ENCODE results near the gene ZNF264.
A peak's percentile ranks its signal among the peaks of the same experiment; 100 is the strongest.
"Not testable (repeated sequence)": the region's sequence is repeated elsewhere in the genome, so short reads cannot be mapped to it uniquely, and the experiment has no call there.

ZNF264 gene

DNA sequence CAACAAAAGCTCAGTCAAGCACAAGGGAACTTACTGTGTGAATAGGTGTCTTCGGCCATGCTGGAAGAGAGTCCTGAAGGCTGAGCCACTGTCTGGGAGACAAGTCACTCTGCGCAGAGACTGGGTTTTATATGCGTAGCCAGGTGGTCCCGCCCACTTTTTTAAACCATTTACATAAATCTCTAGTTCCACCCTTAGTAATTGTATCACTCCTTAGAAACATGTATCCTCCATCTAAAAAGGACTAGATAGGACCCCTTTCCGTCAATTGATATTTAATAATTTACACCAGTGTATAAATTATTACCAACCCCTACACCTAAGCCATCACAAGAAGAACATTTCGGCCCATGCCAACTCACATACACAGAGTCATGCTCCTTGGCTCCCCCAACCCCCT, 23.9 kb upstream of the ZNF264 start, which contains the start of gene DUXA:
TSS of gene DUXA (minus strand) at position 101 of the 400 bp plus-strand sequence. CDS start at position 59, 42 bp downstream.
- no peaks in the 10 kb centered on the region for H3K36me3 ChIP-seq

DNA sequence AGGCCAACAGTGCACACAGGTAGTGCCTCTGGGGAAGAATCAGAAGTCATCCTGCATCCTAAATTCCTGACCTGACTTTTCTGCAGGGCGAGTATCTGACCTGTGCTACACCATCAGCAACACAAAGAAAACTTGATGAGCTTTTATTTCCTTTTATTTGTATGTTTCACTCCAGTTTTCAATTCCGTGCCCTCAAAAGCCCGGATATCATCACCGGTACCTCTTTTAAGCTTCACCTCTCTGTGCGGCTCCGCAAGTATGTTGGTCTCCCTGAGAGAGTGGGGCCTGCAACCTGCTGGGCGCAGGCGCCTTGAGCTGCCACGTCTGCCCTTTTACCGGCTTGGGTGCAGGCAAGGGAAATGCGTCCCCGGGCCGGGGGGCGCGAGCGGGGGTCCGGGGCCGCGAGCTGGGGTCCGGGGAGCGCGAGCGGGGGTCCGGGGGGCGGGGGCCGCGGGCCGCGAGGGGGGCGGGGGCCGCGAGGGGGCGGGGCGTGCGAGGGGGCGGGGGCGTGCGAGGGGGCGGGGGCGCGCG, 19.7 kb upstream of the ZNF264 start:
- Histone ChIP-seq H3K36me3 (no peaks in the 10 kb centered on the region), H3K27ac (no peak overlapping the region), H3K4me3 (ENCODE audit: low read depth in 1 of 2, low read length in 1 of 2) (no peak overlapping the region), H3K9me3 (peaks cover 7% of the 10 kb centered on the region), H3K4me1 (ENCODE audit: control insufficient read depth in 1 of 2, insufficient read depth in 1 of 2, low read depth in 1 of 2, low read length in 1 of 2) (peaks cover 4 to 8% of the 10 kb centered on the region in 2 experiments), H3K27me3 (peaks cover 26% of the 10 kb centered on the region)
- TF ChIP-seq, protein P1, sequence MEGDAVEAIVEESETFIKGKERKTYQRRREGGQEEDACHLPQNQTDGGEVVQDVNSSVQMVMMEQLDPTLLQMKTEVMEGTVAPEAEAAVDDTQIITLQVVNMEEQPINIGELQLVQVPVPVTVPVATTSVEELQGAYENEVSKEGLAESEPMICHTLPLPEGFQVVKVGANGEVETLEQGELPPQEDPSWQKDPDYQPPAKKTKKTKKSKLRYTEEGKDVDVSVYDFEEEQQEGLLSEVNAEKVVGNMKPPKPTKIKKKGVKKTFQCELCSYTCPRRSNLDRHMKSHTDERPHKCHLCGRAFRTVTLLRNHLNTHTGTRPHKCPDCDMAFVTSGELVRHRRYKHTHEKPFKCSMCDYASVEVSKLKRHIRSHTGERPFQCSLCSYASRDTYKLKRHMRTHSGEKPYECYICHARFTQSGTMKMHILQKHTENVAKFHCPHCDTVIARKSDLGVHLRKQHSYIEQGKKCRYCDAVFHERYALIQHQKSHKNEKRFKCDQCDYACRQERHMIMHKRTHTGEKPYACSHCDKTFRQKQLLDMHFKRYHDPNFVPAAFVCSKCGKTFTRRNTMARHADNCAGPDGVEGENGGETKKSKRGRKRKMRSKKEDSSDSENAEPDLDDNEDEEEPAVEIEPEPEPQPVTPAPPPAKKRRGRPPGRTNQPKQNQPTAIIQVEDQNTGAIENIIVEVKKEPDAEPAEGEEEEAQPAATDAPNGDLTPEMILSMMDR (IDR thresholded peaks at IDR 0.05), result no peak

More for the DNA sequence above, 23.9 kb upstream of the ZNF264 start, which contains the start of gene DUXA:
- H3K27ac ChIP-seq, result no peak within 1 kb of the TSS
- TF ChIP-seq, protein P1 (IDR thresholded peaks at IDR 0.05), result no peak
- peaks cover 17% of the 10 kb centered on the region for H3K27me3 ChIP-seq
- no peaks in the 10 kb centered on the region for H3K9me3 ChIP-seq
- H3K4me3 ChIP-seq (ENCODE audit: low read depth in 1 of 2, low read length in 1 of 2), result no peak within 1 kb of the TSS
- H3K4me1 ChIP-seq (ENCODE audit: control insufficient read depth in 1 of 2, insufficient read depth in 1 of 2, low read depth in 1 of 2, low read length in 1 of 2), result peaks cover 2 to 3% of the 10 kb centered on the region in 2 experiments

DNA sequence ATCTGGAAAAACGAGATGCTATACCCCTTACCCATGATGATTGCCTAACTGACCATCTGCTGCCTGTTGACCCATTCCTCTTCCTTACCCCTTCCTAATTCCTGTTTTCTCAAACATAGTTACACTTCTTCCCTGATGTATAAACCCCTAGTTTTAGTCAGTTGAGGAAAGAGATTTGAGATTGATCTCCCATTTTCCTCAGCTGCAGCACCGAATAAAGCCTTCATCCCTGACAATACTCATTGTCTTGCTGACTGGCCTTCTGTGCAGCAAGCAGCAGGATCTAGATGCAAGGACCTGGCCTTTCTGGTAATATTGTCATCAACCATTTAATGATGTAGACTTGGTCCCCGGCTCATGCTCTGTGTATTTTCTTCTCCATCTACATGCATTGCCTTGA, 999 bp upstream of the ZNF264 start:
- peaks cover 23% of the 10 kb centered on the region for H3K36me3 ChIP-seq
- TF ChIP-seq, protein P1 (IDR thresholded peaks at IDR 0.05), result no peak
- peaks cover 10% of the 10 kb centered on the region for H3K9me3 ChIP-seq
- H3K4me3 ChIP-seq (ENCODE audit: low read depth in 1 of 2, low read length in 1 of 2), result no peak overlapping the region
- no peaks in the 10 kb centered on the region for H3K27me3 ChIP-seq
- no peak overlapping the region for H3K27ac ChIP-seq
- peaks cover 18 to 21% of the 10 kb centered on the region in 2 experiments for H3K4me1 ChIP-seq (ENCODE audit: control insufficient read depth in 1 of 2, insufficient read depth in 1 of 2, low read depth in 1 of 2, low read length in 1 of 2)

DNA sequence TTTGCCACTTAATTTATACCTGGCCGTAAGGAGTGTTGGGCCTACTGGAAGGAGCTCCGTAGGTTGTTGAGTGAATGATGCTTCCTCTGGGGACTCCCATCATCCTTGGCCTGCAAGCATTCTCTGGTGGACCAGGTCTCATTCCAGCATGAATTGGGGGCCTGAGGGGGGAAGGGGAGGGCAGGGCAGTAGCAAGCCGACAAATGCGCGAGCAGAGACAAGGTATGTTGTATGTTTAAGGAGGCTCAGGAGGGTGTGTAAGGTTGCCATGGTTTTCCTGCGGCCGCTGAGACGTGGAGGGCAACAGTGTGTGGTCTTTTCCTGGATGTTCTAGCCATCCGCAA, 749 bp downstream of the ZNF264 start:
- peaks cover 41% of the 10 kb centered on the region for H3K36me3 ChIP-seq
- peaks cover 18 to 21% of the 10 kb centered on the region in 2 experiments for H3K4me1 ChIP-seq (ENCODE audit: control insufficient read depth in 1 of 2, insufficient read depth in 1 of 2, low read depth in 1 of 2, low read length in 1 of 2)
- peaks cover 10% of the 10 kb centered on the region for H3K9me3 ChIP-seq
- TF ChIP-seq, protein P1 (IDR thresholded peaks at IDR 0.05), result no peak
- peak overlapping the region; percentile 88 to 95 for H3K4me3 ChIP-seq (ENCODE audit: low read depth in 1 of 2, low read length in 1 of 2)
- H3K27ac ChIP-seq, result peak overlapping the region; percentile 88
- H3K27me3 ChIP-seq, result no peaks in the 10 kb centered on the region

DNA sequence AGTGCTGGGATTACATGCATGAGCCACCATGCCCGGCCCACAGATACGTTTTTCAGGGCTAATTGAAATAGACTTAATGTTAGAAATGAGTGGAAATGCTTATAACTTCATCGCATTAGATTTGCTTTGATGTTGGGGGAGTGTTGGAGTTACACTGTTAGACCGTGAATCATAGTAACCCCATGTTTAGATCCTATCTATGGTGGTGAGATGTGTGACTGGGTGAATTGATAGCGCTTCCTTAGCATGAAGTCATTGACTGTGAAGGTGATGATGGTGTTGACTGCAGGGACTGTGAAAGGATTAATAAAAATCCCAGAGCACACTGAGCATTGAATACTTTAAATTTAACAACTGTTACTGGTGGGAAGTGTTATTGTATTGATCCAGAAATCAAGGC, 1.7 kb downstream of the ZNF264 start:
- H3K4me1 ChIP-seq (ENCODE audit: control insufficient read depth in 1 of 2, insufficient read depth in 1 of 2, low read depth in 1 of 2, low read length in 1 of 2), result peaks cover 18 to 21% of the 10 kb centered on the region in 2 experiments
- H3K9me3 ChIP-seq, result peaks cover 10% of the 10 kb centered on the region
- TF ChIP-seq, protein P1 (IDR thresholded peaks at IDR 0.05), result no peak
- H3K4me3 ChIP-seq (ENCODE audit: low read depth in 1 of 2, low read length in 1 of 2), result no peak overlapping the region
- H3K27me3 ChIP-seq, result no peaks in the 10 kb centered on the region
- H3K36me3 ChIP-seq, result peaks cover 50% of the 10 kb centered on the region
- H3K27ac ChIP-seq, result no peak overlapping the region

DNA sequence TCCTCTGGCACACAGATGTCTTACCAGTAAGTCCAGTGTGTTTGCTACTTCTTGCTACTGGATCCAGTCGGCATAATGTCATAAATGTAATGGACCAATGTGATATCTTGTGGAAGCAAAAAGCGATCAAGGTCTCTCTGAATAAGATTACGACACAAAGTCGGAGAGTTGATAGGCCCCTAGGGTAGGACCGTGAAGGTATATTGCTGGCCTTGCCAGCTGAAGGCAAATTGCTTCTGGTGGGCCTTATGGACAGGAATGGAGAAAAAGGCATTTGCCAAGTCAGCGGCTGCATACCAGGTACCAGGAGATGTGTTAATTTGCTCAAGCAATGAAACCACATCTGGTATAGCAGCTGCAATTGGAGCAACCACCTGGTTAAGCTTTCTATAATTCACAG, 6.6 kb downstream of the ZNF264 start:
- H3K27me3 ChIP-seq; H3K4me3 ChIP-seq (ENCODE audit: low read depth in 1 of 2, low read length in 1 of 2); H3K27ac ChIP-seq; H3K4me1 ChIP-seq (ENCODE audit: control insufficient read depth in 1 of 2, insufficient read depth in 1 of 2, low read depth in 1 of 2, low read length in 1 of 2): not testable (repeated sequence)
- H3K9me3 ChIP-seq, result peaks cover 10% of the 10 kb centered on the region
- H3K36me3 ChIP-seq, result peaks cover 78% of the 10 kb centered on the region

Data from neutrophil (primary cell).